Kidney epithelial cell (primary cell): Measurements from ENCODE around the gene EPRS1. TPM values are rescaled to one million over a fixed set of nuclear protein-coding genes. Genes with fewer than 3 reads are reported as not detected.

Experiments
- DNase-seq: peaks from one replicate; pipeline ENCODE4 v3.0.0-alpha.2; 2010; ENCODE audit warnings: low read depth
- H3K27me3 ChIP-seq: 2 replicates; pipeline ENCODE4 v1.6.0; 2011; ENCODE audit warnings: low read length; ENCODE audit not compliant: control insufficient read depth, insufficient read depth
- H3K36me3 ChIP-seq: 2 replicates; pipeline ENCODE4 v1.5.1; 2011; ENCODE audit warnings: low read length; ENCODE audit not compliant: control insufficient read depth, insufficient read depth
- H3K4me3 ChIP-seq: 2 replicates; pipeline ENCODE4 v1.5.1; 2011; ENCODE audit warnings: low read depth, mild to moderate bottlenecking, control low read depth, low read length
- total RNA-seq: library from RNA; depleted of rRNA; stranded (reverse); fragments of >200 nt; gene quantifications from 2 replicates; pipeline ENCODE4 v1.2.3, GENCODE V29; 2015
- TF ChIP-seq, protein P1 (sequence below): IDR thresholded peaks from 2 replicates; pipeline ENCODE4 v1.5.1; 2011; ENCODE audit warnings: mild to moderate bottlenecking, moderate library complexity, low read length, control low read depth, inconsistent platforms; ENCODE audit not compliant: insufficient read depth, poor library complexity, severe bottlenecking

Gene EPRS1
- total RNA-seq, 1 donor from 2014 or later, result 113 TPM

DNA sequence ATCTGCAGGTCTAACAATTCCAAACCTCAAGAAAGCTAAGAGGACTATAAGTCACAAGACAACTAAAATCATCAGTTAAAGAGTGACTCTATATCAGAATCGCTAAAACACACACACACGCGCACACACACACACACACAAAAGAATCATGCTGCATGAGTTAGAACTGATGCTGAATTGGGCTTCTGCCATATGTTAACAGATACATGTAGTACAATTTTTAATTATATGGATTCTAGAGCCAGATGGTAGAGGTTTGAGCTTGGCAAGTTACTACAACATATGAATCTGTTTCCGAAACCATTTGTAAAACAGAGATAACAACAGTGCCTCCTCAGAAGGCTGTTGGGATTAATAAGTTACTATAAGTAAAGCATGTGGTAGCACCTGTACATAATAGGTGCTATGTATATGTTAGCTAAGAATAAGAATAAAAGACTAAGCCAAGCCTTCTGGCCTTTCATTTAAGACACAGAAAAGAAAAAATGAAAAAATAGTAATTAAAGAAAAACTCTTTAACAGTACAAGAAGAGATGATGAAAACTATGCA is 17.9 kb downstream of the EPRS1 start:
- Histone ChIP-seq H3K4me3 (no peak overlapping the region), H3K36me3 (no peaks in the 10 kb centered on the region), H3K27me3 (no peaks in the 10 kb centered on the region)
- DNase-seq, result no peak
- TF ChIP-seq, protein P1, sequence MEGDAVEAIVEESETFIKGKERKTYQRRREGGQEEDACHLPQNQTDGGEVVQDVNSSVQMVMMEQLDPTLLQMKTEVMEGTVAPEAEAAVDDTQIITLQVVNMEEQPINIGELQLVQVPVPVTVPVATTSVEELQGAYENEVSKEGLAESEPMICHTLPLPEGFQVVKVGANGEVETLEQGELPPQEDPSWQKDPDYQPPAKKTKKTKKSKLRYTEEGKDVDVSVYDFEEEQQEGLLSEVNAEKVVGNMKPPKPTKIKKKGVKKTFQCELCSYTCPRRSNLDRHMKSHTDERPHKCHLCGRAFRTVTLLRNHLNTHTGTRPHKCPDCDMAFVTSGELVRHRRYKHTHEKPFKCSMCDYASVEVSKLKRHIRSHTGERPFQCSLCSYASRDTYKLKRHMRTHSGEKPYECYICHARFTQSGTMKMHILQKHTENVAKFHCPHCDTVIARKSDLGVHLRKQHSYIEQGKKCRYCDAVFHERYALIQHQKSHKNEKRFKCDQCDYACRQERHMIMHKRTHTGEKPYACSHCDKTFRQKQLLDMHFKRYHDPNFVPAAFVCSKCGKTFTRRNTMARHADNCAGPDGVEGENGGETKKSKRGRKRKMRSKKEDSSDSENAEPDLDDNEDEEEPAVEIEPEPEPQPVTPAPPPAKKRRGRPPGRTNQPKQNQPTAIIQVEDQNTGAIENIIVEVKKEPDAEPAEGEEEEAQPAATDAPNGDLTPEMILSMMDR, result no peak

DNA sequence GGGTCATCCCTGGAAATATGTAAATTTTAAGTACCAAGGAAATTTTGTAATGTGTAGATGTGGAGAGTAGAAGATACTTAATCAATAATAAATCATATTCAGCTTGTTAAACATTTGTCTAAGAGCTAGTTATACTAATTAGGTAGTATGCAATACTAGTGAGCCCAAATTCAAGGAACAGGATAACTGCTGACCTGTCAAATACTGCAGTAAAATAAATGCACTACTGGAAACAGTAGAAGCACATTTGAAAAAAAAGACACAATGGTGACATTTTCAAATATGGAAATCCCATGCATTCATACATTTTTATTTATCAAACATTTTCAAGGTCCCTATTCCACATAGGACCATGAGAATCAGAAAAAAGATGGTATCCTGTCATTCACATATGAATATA is 27.2 kb downstream of the EPRS1 start:
- Histone ChIP-seq H3K36me3 (no peaks in the 10 kb centered on the region), H3K27me3 (no peaks in the 10 kb centered on the region), H3K4me3 (no peak overlapping the region)
- TF ChIP-seq, protein P1, result no peak
- no peak for DNase-seq

DNA sequence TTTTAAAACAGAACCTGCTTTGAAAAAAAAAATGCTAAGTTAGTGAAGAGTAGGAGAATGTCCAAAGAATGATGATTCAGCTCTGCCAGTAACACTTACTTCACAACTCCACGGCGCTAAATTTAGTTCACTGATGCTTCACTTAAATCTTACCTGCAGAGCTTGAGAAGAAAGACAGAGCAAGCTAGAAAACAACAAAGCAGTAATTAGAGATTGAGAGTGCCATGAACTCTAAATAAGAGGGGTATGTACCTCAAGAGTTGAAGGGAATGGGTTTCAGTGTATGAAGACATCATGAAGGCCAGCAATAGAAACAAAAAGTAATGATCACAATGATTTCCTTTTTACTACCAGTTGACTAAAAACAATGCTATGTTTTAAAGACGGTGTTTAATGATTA is 32.8 kb downstream of the EPRS1 start:
- TF ChIP-seq, protein P1, result no peak
- no peak for DNase-seq
- H3K4me3 ChIP-seq, result no peak overlapping the region
- no peaks in the 10 kb centered on the region for H3K27me3 ChIP-seq
- no peaks in the 10 kb centered on the region for H3K36me3 ChIP-seq

DNA sequence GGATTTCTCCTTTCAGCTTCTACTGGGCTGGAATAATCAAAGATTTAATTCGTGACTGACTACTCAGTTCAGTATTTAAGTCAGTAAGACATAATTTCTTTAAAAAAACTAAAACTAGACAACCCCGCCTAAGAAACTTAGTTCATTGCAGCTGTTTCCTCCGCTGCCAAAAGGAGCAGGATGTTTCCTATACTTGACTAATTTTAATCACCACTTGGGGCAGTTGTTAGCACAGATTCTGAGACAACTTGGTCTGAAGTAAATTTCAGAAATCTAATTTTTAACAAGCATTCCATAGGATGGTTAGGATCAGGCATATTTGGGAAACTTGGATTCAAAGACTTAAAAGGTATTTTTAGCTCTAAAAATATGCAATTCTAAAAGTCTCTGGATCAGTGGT is 34.0 kb downstream of the EPRS1 start:
- no peak overlapping the region for H3K4me3 ChIP-seq
- TF ChIP-seq, protein P1, result peak; percentile 10

DNA sequence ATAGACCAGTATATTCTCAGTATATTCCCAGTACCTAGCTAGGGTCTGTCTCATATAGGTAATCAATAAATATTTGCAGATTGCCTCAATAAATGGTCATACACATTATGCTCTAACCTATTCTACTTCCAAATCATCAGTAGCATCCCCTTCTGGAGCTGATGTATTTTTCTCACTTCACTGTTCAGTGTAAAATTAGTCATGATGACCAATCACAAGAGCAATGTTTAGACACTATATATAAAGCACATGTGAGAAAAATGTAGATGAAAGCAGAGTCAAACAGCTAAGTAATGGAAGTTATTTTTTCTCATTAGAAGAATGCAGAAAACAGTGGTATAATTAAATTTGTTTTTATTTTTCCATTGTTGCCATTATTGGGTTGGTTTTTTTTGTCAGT is 34.7 kb downstream of the EPRS1 start:
- DNase-seq, result no peak
- H3K4me3 ChIP-seq, result no peak overlapping the region
- TF ChIP-seq, protein P1, result no peak
- H3K36me3 ChIP-seq, result no peaks in the 10 kb centered on the region
- H3K27me3 ChIP-seq, result no peaks in the 10 kb centered on the region

More for the DNA sequence above, 34.0 kb downstream of the EPRS1 start:
- no peak for DNase-seq
- H3K36me3 ChIP-seq, result no peaks in the 10 kb centered on the region
- no peaks in the 10 kb centered on the region for H3K27me3 ChIP-seq

DNA sequence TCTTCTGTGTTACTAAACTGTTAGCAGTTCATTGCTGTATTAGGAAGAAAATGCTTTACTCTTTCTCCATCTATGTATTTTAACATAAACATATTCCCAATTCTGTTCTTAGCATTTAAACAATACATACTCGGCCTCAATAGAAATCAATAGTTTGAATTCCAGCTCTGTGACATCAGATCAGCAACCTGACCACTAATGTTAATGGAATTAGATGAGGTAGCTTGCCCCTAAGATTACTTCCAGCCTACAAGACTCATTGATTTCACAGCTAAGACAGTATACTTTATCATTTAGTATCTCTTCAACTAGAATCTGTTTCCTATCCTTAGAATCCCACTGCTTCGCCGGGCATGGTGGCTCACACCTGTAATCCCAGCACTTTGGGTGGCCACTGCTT is 38.9 kb downstream of the EPRS1 start:
- H3K36me3 ChIP-seq, result no peaks in the 10 kb centered on the region
- no peak for DNase-seq

More for the DNA sequence above, 38.9 kb downstream of the EPRS1 start:
- H3K27me3 ChIP-seq, result no peaks in the 10 kb centered on the region
- TF ChIP-seq, protein P1, result no peak
- H3K4me3 ChIP-seq, result no peak overlapping the region
